Osteoblast (primary cell): ENCODE measurements around the gene TMEM50A. TPM values are rescaled to one million over a fixed set of nuclear protein-coding genes. Genes with fewer than 3 reads are reported as not detected.
A peak's percentile ranks its signal among the peaks of the same experiment; 100 is the strongest.
"Not testable (repeated sequence)": the region's sequence is repeated elsewhere in the genome, so short reads cannot be mapped to it uniquely, and the experiment has no call there.

ENCODE experiments used
- DNase-seq: peaks from one replicate; pipeline ENCODE4 v3.0.0; 2011; ENCODE audit warnings: low spot score, mixed read lengths; ENCODE audit not compliant: insufficient read length; ENCODE audit errors: missing footprints
- H2AFZ ChIP-seq: 2 replicates; pipeline ENCODE4 v1.6.0; 2011; ENCODE audit warnings: mild to moderate bottlenecking, low read length
- H3K27ac ChIP-seq: 2 replicates; pipeline ENCODE4 v1.5.1; 2011; ENCODE audit warnings: mild to moderate bottlenecking, low read depth, low read length, moderate library complexity
- H3K27me3 ChIP-seq: 2 replicates; pipeline ENCODE4 v1.6.0; 2012; ENCODE audit warnings: mild to moderate bottlenecking, control low read depth, inconsistent platforms, low read length, moderate library complexity; ENCODE audit not compliant: insufficient read depth
- H3K36me3 ChIP-seq: 2 replicates; pipeline ENCODE4 v1.5.1; 2011; ENCODE audit warnings: mild to moderate bottlenecking, low read length, control low read depth, moderate library complexity; ENCODE audit not compliant: insufficient read depth
- H3K4me1 ChIP-seq: 2 replicates; pipeline ENCODE4 v1.5.1; 2011; ENCODE audit warnings: mild to moderate bottlenecking, low read length, control low read depth, moderate library complexity; ENCODE audit not compliant: insufficient read depth
- H3K4me2 ChIP-seq: 2 replicates; pipeline ENCODE4 v1.6.0; 2011; ENCODE audit warnings: mild to moderate bottlenecking, low read length; ENCODE audit not compliant: insufficient read depth
- H3K4me3 ChIP-seq: fragments of 200-600 bp; sonication (generic); 3 replicates; pipeline ENCODE4 v1.5.1; 2012; ENCODE audit warnings: mild to moderate bottlenecking, low read length, inconsistent platforms; ENCODE audit not compliant: insufficient read depth
- H3K79me2 ChIP-seq: 2 replicates; pipeline ENCODE4 v1.6.0; 2012; ENCODE audit warnings: mild to moderate bottlenecking, low read length, control low read depth, inconsistent platforms; ENCODE audit not compliant: insufficient read depth
- H3K9me3 ChIP-seq: 2 replicates; pipeline ENCODE4 v1.5.1; 2011; ENCODE audit warnings: low read depth, low read length, control low read depth
- H4K20me1 ChIP-seq: 2 replicates; pipeline ENCODE4 v1.6.0; 2012; ENCODE audit warnings: mild to moderate bottlenecking, low read length, control low read depth; ENCODE audit not compliant: insufficient read depth
- CTCF ChIP-seq: IDR thresholded peaks from 2 replicates; pipeline ENCODE4 v1.5.1; 2011; ENCODE audit warnings: mild to moderate bottlenecking, low read depth, low read length, moderate library complexity; ENCODE audit errors: extremely low read depth
- total RNA-seq: library from RNA; depleted of rRNA; stranded (reverse); fragments of >200 nt; gene quantifications from 2 replicates; pipeline ENCODE4 v1.2.3, GENCODE V29; 2012

The TMEM50A gene
- total RNA-seq, 1 donor, result 165 TPM

GRCh38 chr1:25356848-25357247, 18.7 kb downstream of the TMEM50A start:
- Histone ChIP-seq H3K9me3 (no peaks in the 10 kb centered on the region), H3K4me3 (no peak overlapping the region)
- DNase-seq, result peak; percentile 26

GRCh38 chr1:25360596-25361581, 22.8 kb downstream of the TMEM50A start:
- no peak for TF ChIP-seq CTCF
- peak overlapping the region; percentile 41 for H3K4me2 ChIP-seq

More at GRCh38 chr1:25356848-25357247, 18.7 kb downstream of the TMEM50A start:
- no peak for TF ChIP-seq CTCF
- Histone ChIP-seq H3K79me2 (peaks cover 31% of the 10 kb centered on the region), H3K4me2 (no peak overlapping the region), H4K20me1 (no peaks in the 10 kb centered on the region), H2AFZ (no peak overlapping the region), H3K36me3 (peaks cover 56% of the 10 kb centered on the region), H3K27ac (peak overlapping the region; percentile 29), H3K27me3 (no peaks in the 10 kb centered on the region), H3K4me1 (peaks cover 37% of the 10 kb centered on the region)

GRCh38 chr1:25361901-25362300, 23.8 kb downstream of the TMEM50A start:
- Histone ChIP-seq H3K27me3 (no peaks in the 10 kb centered on the region), H3K4me1 (peaks cover 32% of the 10 kb centered on the region), H3K36me3 (peaks cover 22% of the 10 kb centered on the region), H2AFZ (no peak overlapping the region), H4K20me1 (no peaks in the 10 kb centered on the region), H3K27ac (peak overlapping the region; percentile 77), H3K79me2 (peaks cover 14% of the 10 kb centered on the region), H3K4me2 (peak overlapping the region; percentile 2), H3K4me3 (no peak overlapping the region), H3K9me3 (no peaks in the 10 kb centered on the region)
- peak; percentile 25 for DNase-seq
- TF ChIP-seq CTCF, result no peak

More at GRCh38 chr1:25360596-25361581, 22.8 kb downstream of the TMEM50A start:
- H3K4me1 ChIP-seq, result peaks cover 41% of the 10 kb centered on the region
- no peaks in the 10 kb centered on the region for H3K9me3 ChIP-seq
- H3K79me2 ChIP-seq, result peaks cover 17% of the 10 kb centered on the region
- no peak overlapping the region for H3K4me3 ChIP-seq
- H3K27ac ChIP-seq, result peak overlapping the region; percentile 77
- H3K27me3 ChIP-seq, result no peaks in the 10 kb centered on the region
- peak; percentile 76 for DNase-seq
- no peaks in the 10 kb centered on the region for H4K20me1 ChIP-seq
- H2AFZ ChIP-seq, result no peak overlapping the region
- H3K36me3 ChIP-seq, result peaks cover 29% of the 10 kb centered on the region

GRCh38 chr1:25362634-25363559, 24.8 kb downstream of the TMEM50A start:
- Histone ChIP-seq H3K4me1 (peaks cover 27% of the 10 kb centered on the region), H3K79me2 (peaks cover 11% of the 10 kb centered on the region), H3K36me3 (peaks cover 22% of the 10 kb centered on the region)
- not testable (repeated sequence) for H3K27me3 ChIP-seq, H3K4me2 ChIP-seq, H2AFZ ChIP-seq, H3K27ac ChIP-seq, H4K20me1 ChIP-seq, DNase-seq, H3K9me3 ChIP-seq, H3K4me3 ChIP-seq
